Measurements from ENCODE around the gene ITPR3.

Gene ITPR3

GRCh38 chr6:33724102-33725023 is 103.2 kb downstream of the ITPR3 start:
- ChIA-PET CTCF (interaction anchor here (0.8 to 1.6 kb wide), 3 partner anchors 17 to 47 kb away, joined by 3 to 5 read pairs (median 3); no protein-coding TSS in a partner anchor), POLR2A (interaction anchor here (1.3 kb wide), 1 partner anchor 13 kb away, joined by 6 read pairs; the partner anchor contains the start of gene UQCC2)
- TF ChIP-seq PKNOX1 (IDR thresholded peaks at IDR 0.05), result no peak
- no peak for TF ChIP-seq L3MBTL2 (conservative IDR thresholded peaks at IDR 0.05)
- TF ChIP-seq SP1 (IDR thresholded peaks at IDR 0.05), result no peak
- TF ChIP-seq FOXM1 (IDR thresholded peaks at IDR 0.05; ENCODE audit: borderline replicate concordance), result no peak
- no peak for TF ChIP-seq FOXK2 (IDR thresholded peaks at IDR 0.05)
- TF ChIP-seq ARNT (IDR thresholded peaks at IDR 0.05), result no peak
- no peak for TF ChIP-seq NFRKB (IDR thresholded peaks at IDR 0.05)
- no peak for TF ChIP-seq FOXA1 (IDR thresholded peaks at IDR 0.05)
- TF ChIP-seq ELF4 (IDR thresholded peaks at IDR 0.05), result no peak
- no peak for DNase-seq (ENCODE audit: extremely low spot score)

- ChIA-PET POLR2A (interaction anchor here (1.6 kb wide), 1 partner anchor 14 kb away, joined by 8 read pairs; the partner anchor contains the start of gene UQCC2), CTCF (interaction anchor here (0.5 to 1.2 kb wide), 2 partner anchors 12 to 135 kb away, joined by 3 read pairs; no protein-coding TSS in a partner anchor)
- no peak for DNase-seq (ENCODE audit: extremely low spot score)
- TF ChIP-seq BHLHE40 (IDR thresholded peaks at IDR 0.05; ENCODE audit: borderline replicate concordance), result no peak
Observed at GRCh38 chr6:33725222-33725621, 104.1 kb downstream of the ITPR3 start.

- ChIA-PET POLR2A (interaction anchor here (1.6 kb wide), 1 partner anchor 15 kb away, joined by 8 read pairs; the partner anchor contains the start of gene UQCC2), CTCF (interaction anchor here (1.2 kb wide), 1 partner anchor 136 kb away, joined by 3 read pairs; no protein-coding TSS in a partner anchor)
- TF ChIP-seq FOXK2 (IDR thresholded peaks at IDR 0.05), result no peak
- TF ChIP-seq SP1 (IDR thresholded peaks at IDR 0.05), result no peak
- TF ChIP-seq TARDBP (IDR thresholded peaks at IDR 0.05), result no peak
- no peak for TF ChIP-seq ELF4 (IDR thresholded peaks at IDR 0.05)
- TF ChIP-seq LEF1 (IDR thresholded peaks at IDR 0.05; ENCODE audit: borderline replicate concordance), result no peak
- TF ChIP-seq SUZ12 (IDR thresholded peaks at IDR 0.05), result no peak
- no peak for DNase-seq (ENCODE audit: extremely low spot score)
Observed at GRCh38 chr6:33725891-33726673, 105.0 kb downstream of the ITPR3 start.

GRCh38 chr6:33726696-33727095 is 105.6 kb downstream of the ITPR3 start:
- ChIA-PET POLR2A (interaction anchor here (1.6 kb wide), 1 partner anchor 16 kb away, joined by 8 read pairs; the partner anchor contains the start of gene UQCC2), CTCF (no interaction called here)

GRCh38 chr6:33727126-33727525 is 106.0 kb downstream of the ITPR3 start:
- ChIA-PET POLR2A (no interaction called here), CTCF (no interaction called here)
- no peak for DNase-seq (ENCODE audit: extremely low spot score)
- TF ChIP-seq BHLHE40 (IDR thresholded peaks at IDR 0.05; ENCODE audit: borderline replicate concordance) (no peak), ARNT (IDR thresholded peaks at IDR 0.05) (no peak), TARDBP (IDR thresholded peaks at IDR 0.05) (no peak), SUZ12 (IDR thresholded peaks at IDR 0.05) (no peak), CTBP1 (IDR thresholded peaks at IDR 0.05; ENCODE audit: borderline replicate concordance) (no peak), FOXM1 (IDR thresholded peaks at IDR 0.05; ENCODE audit: borderline replicate concordance) (no peak), NFRKB (IDR thresholded peaks at IDR 0.05) (no peak), SP1 (IDR thresholded peaks at IDR 0.05) (no peak), PKNOX1 (IDR thresholded peaks at IDR 0.05) (no peak), ZNF384 (IDR thresholded peaks at IDR 0.05) (no peak)

More at GRCh38 chr6:33726696-33727095, 105.6 kb downstream of the ITPR3 start:
- DNase-seq (ENCODE audit: extremely low spot score), result no peak
- no peak for TF ChIP-seq ELF4 (IDR thresholded peaks at IDR 0.05)
- no peak for TF ChIP-seq FOXM1 (IDR thresholded peaks at IDR 0.05; ENCODE audit: borderline replicate concordance)
- TF ChIP-seq NFRKB (IDR thresholded peaks at IDR 0.05), result no peak
- TF ChIP-seq SP1 (IDR thresholded peaks at IDR 0.05), result no peak
- TF ChIP-seq LEF1 (IDR thresholded peaks at IDR 0.05; ENCODE audit: borderline replicate concordance), result no peak
- no peak for TF ChIP-seq ARNT (IDR thresholded peaks at IDR 0.05)
- TF ChIP-seq ZNF384 (IDR thresholded peaks at IDR 0.05), result no peak

- POLR2A ChIA-PET, result interaction anchor here (2.5 kb wide), 1 partner anchor 17 kb away, joined by 13 read pairs; the partner anchor contains the start of gene UQCC2
- DNase-seq (ENCODE audit: extremely low spot score), result no peak
- CTCF ChIA-PET, result interaction anchor here (0.9 to 1.0 kb wide), 2 partner anchors 9 to 16 kb away, joined by 3 to 4 read pairs; no protein-coding TSS in a partner anchor
- TF ChIP-seq LEF1 (IDR thresholded peaks at IDR 0.05; ENCODE audit: borderline replicate concordance) (no peak), SUZ12 (IDR thresholded peaks at IDR 0.05) (no peak), FOXA1 (IDR thresholded peaks at IDR 0.05) (no peak), ELF4 (IDR thresholded peaks at IDR 0.05) (no peak), BHLHE40 (IDR thresholded peaks at IDR 0.05; ENCODE audit: borderline replicate concordance) (no peak), PKNOX1 (IDR thresholded peaks at IDR 0.05) (no peak), TARDBP (IDR thresholded peaks at IDR 0.05) (no peak), NFRKB (IDR thresholded peaks at IDR 0.05) (no peak), CTBP1 (IDR thresholded peaks at IDR 0.05; ENCODE audit: borderline replicate concordance) (no peak), FOXK2 (IDR thresholded peaks at IDR 0.05) (no peak), SP1 (IDR thresholded peaks at IDR 0.05) (no peak), FOXM1 (IDR thresholded peaks at IDR 0.05; ENCODE audit: borderline replicate concordance) (no peak), HDGF (IDR thresholded peaks at IDR 0.05; ENCODE audit: borderline replicate concordance) (no peak), ARNT (IDR thresholded peaks at IDR 0.05) (no peak), L3MBTL2 (conservative IDR thresholded peaks at IDR 0.05) (no peak), ZNF384 (IDR thresholded peaks at IDR 0.05) (no peak)
Observed at GRCh38 chr6:33727932-33728331, 106.8 kb downstream of the ITPR3 start.

Measured in HEK293T (cell line).